NCI-H1930 (cell line): ENCODE measurements around the gene DNASE1.
"Not testable (repeated sequence)": the region's sequence is repeated elsewhere in the genome, so short reads cannot be mapped to it uniquely, and the experiment has no call there.

ENCODE experiments used
- DNase-seq, 2 experiments: peaks; one replicate each; lab custom pipeline; 2025; lab: John Stamatoyannopoulos, UW

The DNASE1 gene

GRCh38 chr16:3641801-3642396, 12.6 kb upstream of the DNASE1 start:
- no peak for DNase-seq

- DNase-seq = no peak
These were observed 11.9 kb upstream of the DNASE1 start for GRCh38 chr16:3642397-3643094.

GRCh38 chr16:3643095-3643730, 11.3 kb upstream of the DNASE1 start:
- no peak for DNase-seq

GRCh38 chr16:3645108-3645503, 9.4 kb upstream of the DNASE1 start:
- no peak for DNase-seq

- no peak for DNase-seq
These were observed 8.8 kb upstream of the DNASE1 start for GRCh38 chr16:3645504-3646347.

- no peak for DNase-seq
These were observed 8.1 kb upstream of the DNASE1 start for GRCh38 chr16:3646348-3646920.

GRCh38 chr16:3650631-3651265, 3.7 kb upstream of the DNASE1 start:
- no peak for DNase-seq

- no peak for DNase-seq
These were observed 2.8 kb upstream of the DNASE1 start for GRCh38 chr16:3651461-3652372.

- DNase-seq = no peak
These were observed 1.9 kb upstream of the DNASE1 start for GRCh38 chr16:3652373-3653195.

GRCh38 chr16:3655030-3655395, 522 bp downstream of the DNASE1 start:
- DNase-seq = no peak

GRCh38 chr16:3655396-3656159, 1.1 kb downstream of the DNASE1 start:
- DNase-seq = no peak

GRCh38 chr16:3656160-3656490, 1.6 kb downstream of the DNASE1 start:
- DNase-seq = not testable (repeated sequence)

GRCh38 chr16:3656491-3657468, 2.3 kb downstream of the DNASE1 start:
- no peak for DNase-seq

GRCh38 chr16:3659251-3659650, 4.8 kb downstream of the DNASE1 start:
- no peak for DNase-seq

GRCh38 chr16:3661311-3661710, 6.8 kb downstream of the DNASE1 start:
- DNase-seq = no peak

- no peak for DNase-seq
These were observed 7.4 kb downstream of the DNASE1 start for GRCh38 chr16:3661922-3662321.

- no peak for DNase-seq
These were observed 8.1 kb downstream of the DNASE1 start for GRCh38 chr16:3662601-3663000.
